Fibroblast of the aortic adventitia (primary cell): ENCODE measurements around the gene HYAL1. TPM values are rescaled to one million over a fixed set of nuclear protein-coding genes. Genes with fewer than 3 reads are reported as not detected.

Experiments
- DNase-seq: peaks from one replicate; pipeline ENCODE4 v3.0.0-alpha.2; 2010; ENCODE audit warnings: low read depth
- H3K4me3 ChIP-seq: 2 replicates; pipeline ENCODE4 v1.5.1; 2011; ENCODE audit warnings: low read depth, mild to moderate bottlenecking, control low read depth, low read length, moderate library complexity
- CTCF ChIP-seq: IDR thresholded peaks from 2 replicates; pipeline ENCODE4 v1.5.1; 2011; ENCODE audit warnings: mild to moderate bottlenecking, low read length, control low read depth, inconsistent platforms; ENCODE audit not compliant: insufficient read depth
- total RNA-seq: library from RNA; depleted of rRNA; stranded (reverse); fragments of >200 nt; gene quantifications from 2 replicates; pipeline ENCODE4 v1.2.3, GENCODE V29; 2012; ENCODE audit warnings: low replicate concordance

The HYAL1 gene
- total RNA-seq, 1 donor: 0.90 TPM

GRCh38 chr3:50297896-50298725 is 5.3 kb downstream of the HYAL1 start:
- DNase-seq: no peak
- TF ChIP-seq CTCF: peak; percentile 34
- peak overlapping the region; percentile 94 for H3K4me3 ChIP-seq

- no peak overlapping the region for H3K4me3 ChIP-seq
- DNase-seq: no peak
- no peak for TF ChIP-seq CTCF
Measured at GRCh38 chr3:50297384-50297775, 6.0 kb downstream of the HYAL1 start.

GRCh38 chr3:50296721-50297383 is 6.5 kb downstream of the HYAL1 start:
- no peak for TF ChIP-seq CTCF
- H3K4me3 ChIP-seq: no peak overlapping the region
- DNase-seq: no peak

DNA sequence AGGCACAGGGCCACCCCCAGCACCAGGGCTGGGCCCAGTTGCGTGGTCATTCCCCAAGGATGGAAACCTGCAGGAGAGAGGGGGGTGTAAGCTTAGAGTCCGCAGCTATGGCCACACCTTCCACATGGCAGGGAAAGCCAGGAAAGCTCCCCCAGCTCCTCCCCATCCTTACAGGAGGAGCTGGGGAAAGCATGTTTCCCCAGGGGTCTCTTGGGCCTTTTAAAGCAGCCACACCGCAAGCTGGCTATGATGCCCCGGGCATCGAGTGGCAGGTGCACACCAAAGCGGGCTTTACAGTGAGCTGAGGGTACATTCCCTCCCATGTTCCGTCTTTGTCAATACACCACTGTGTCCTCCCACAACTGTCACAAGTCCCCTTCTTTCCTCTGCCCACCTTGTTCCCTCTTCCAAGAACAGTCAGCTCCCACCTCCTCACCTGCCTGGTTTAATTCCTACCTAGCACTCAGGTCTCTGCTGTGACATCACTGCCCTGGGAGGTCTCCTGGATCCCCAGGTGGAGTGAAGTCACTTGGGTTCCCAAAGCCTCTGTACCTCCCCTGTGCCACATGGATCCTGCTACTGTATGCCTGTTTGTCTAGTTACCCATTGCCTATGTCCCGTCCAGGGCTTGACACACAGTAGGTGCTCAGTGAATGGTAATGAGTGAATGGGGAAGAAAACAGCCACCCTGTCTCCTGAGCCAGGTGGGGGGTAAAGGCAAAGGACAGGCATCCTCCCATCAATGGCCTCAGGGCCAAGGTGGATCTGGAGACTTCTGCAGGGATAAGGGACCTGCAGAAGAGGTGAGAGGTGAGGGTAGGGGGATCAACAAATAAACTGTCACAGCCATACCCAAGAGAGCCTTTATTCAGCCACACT is 7.6 kb downstream of the HYAL1 start:
- no peak for TF ChIP-seq CTCF
- DNase-seq: no peak
- H3K4me3 ChIP-seq: no peak overlapping the region

- DNase-seq: no peak
- no peak for TF ChIP-seq CTCF
- no peak overlapping the region for H3K4me3 ChIP-seq
Measured at GRCh38 chr3:50294492-50295403, 8.6 kb downstream of the HYAL1 start.

DNA sequence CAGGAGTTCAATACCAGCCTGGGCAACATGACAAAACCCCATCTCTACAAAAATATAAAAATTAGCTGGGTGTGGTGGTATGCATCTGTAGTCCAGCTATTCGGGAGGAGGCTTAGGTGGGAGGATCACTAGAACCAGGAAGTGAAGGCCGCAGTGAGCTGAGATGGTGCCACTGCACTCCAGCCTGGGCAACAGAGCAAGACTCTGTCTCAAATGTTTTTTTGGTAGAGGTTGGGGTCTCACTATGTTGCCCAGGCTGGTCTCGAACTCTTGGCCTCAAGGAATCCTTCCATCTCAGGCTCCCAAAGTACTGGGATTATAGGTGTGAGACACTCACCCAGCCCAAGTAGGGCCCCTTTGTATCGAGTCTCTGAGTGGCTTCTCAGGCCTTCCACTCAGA is 9.3 kb downstream of the HYAL1 start:
- no peak for TF ChIP-seq CTCF
- H3K4me3 ChIP-seq: no peak overlapping the region

More for the DNA sequence above, 9.3 kb downstream of the HYAL1 start:
- no peak for DNase-seq
